Measurements from ENCODE around the gene ADPRS.

GRCh38 chr1:36062315-36062714 lies 26.4 kb upstream of the ADPRS start:
- TF ChIP-seq EZH2 (IDR thresholded peaks at IDR 0.05; ENCODE audit: insufficient read depth, poor library complexity, severe bottlenecking) (no peak), EZH2phosphoT487 (IDR thresholded peaks at IDR 0.05; ENCODE audit: insufficient read depth, low read depth) (no peak)

Measured in GM23248 (cell line).